ENCODE data around the gene SLC25A47.

SLC25A47 gene

DNA sequence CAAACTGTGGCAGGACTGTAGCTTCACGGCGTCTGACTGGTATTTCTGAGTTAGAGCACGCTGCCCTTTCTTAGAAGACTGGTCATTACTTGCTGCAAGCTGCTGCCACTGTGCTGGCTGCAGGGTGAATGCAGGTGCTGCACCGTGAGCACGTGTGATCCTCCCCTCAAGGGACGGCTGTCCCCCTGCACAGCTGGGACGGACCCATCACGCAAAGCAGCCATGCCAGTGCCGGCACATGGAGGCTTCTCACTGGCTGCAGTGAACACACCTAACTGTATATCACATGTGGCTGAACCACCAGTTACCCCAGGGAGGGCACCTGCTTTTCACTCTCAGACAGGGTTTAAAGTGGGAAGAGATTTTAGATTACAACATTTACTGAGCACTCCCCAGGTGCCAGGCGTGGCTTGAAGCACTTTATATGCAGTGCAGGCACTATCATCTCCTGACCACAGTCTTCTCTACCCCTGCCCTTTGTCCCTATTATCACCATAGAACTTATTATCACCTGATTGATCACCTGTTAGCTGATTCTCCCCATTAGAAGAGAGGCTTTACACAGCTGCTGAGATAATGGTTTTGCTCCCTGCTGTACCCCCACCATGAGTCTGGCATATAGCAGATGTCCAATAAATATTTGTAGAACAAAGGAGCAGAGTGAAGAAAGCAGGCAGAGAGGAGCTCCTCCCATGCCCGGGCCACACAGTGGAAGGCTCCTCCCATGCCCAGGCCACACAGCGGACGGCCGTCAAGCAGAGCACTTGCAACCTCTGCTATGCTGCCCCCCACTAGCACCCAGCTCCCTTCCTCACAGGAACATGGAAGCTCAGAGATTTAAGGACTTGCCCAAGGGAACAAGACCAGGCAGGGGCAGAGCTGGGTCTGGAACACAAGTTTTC, 25.9 kb downstream of the SLC25A47 start:
- Histone ChIP-seq H3K4me2 (ENCODE audit: insufficient read depth, low read length) (no peak overlapping the region), H3K9ac (ENCODE audit: low read depth, low read length) (no peak overlapping the region), H3K27ac (ENCODE audit: low read length) (no peak overlapping the region), H3K79me2 (ENCODE audit: insufficient read depth, low read length) (no peaks in the 10 kb centered on the region), H4K20me1 (ENCODE audit: insufficient read depth, low read length) (no peaks in the 10 kb centered on the region), H3K9me3 (ENCODE audit: insufficient read depth, low read length, severe bottlenecking) (no peaks in the 10 kb centered on the region), H3K4me1 (ENCODE audit: insufficient read depth, low read length) (no peaks in the 10 kb centered on the region), H3K27me3 (ENCODE audit: insufficient read depth, low read length, poor library complexity) (no peaks in the 10 kb centered on the region), H3K36me3 (ENCODE audit: insufficient read depth, low read length) (peaks cover 71% of the 10 kb centered on the region), H3K4me3 (ENCODE audit: low read depth in 1 of 2, low read length in 2 of 2) (no peak overlapping the region), H2AFZ (ENCODE audit: low read depth, low read length) (no peak overlapping the region)
- ATAC-seq (ENCODE audit: insufficient read depth, low read depth) (no peak), DNase-seq (no peak)
- no peak for TF ChIP-seq EZH2 (IDR thresholded peaks at IDR 0.05; ENCODE audit: borderline replicate concordance, low read depth, low read length, severe bottlenecking)
- TF ChIP-seq, protein P1, sequence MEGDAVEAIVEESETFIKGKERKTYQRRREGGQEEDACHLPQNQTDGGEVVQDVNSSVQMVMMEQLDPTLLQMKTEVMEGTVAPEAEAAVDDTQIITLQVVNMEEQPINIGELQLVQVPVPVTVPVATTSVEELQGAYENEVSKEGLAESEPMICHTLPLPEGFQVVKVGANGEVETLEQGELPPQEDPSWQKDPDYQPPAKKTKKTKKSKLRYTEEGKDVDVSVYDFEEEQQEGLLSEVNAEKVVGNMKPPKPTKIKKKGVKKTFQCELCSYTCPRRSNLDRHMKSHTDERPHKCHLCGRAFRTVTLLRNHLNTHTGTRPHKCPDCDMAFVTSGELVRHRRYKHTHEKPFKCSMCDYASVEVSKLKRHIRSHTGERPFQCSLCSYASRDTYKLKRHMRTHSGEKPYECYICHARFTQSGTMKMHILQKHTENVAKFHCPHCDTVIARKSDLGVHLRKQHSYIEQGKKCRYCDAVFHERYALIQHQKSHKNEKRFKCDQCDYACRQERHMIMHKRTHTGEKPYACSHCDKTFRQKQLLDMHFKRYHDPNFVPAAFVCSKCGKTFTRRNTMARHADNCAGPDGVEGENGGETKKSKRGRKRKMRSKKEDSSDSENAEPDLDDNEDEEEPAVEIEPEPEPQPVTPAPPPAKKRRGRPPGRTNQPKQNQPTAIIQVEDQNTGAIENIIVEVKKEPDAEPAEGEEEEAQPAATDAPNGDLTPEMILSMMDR (IDR thresholded peaks at IDR 0.05; ENCODE audit: borderline replicate concordance, extremely low read depth, low read length, poor library complexity, severe bottlenecking), result no peak

GRCh38 chr14:100350276-100350926, 27.3 kb downstream of the SLC25A47 start:
- DNase-seq (no peak), ATAC-seq (ENCODE audit: insufficient read depth, low read depth) (no peak)
- TF ChIP-seq EZH2 (IDR thresholded peaks at IDR 0.05; ENCODE audit: borderline replicate concordance, low read depth, low read length, severe bottlenecking), result no peak
- TF ChIP-seq, protein P1 (IDR thresholded peaks at IDR 0.05; ENCODE audit: borderline replicate concordance, extremely low read depth, low read length, poor library complexity, severe bottlenecking), result no peak
- no peaks in the 10 kb centered on the region for H3K4me1 ChIP-seq (ENCODE audit: insufficient read depth, low read length)
- no peak overlapping the region for H2AFZ ChIP-seq (ENCODE audit: low read depth, low read length)
- H4K20me1 ChIP-seq (ENCODE audit: insufficient read depth, low read length), result no peaks in the 10 kb centered on the region
- H3K27me3 ChIP-seq (ENCODE audit: insufficient read depth, low read length, poor library complexity), result no peaks in the 10 kb centered on the region
- H3K79me2 ChIP-seq (ENCODE audit: insufficient read depth, low read length), result no peaks in the 10 kb centered on the region
- no peak overlapping the region for H3K27ac ChIP-seq (ENCODE audit: low read length)
- H3K4me2 ChIP-seq (ENCODE audit: insufficient read depth, low read length), result no peak overlapping the region
- H3K36me3 ChIP-seq (ENCODE audit: insufficient read depth, low read length), result peaks cover 80% of the 10 kb centered on the region
- H3K9ac ChIP-seq (ENCODE audit: low read depth, low read length), result no peak overlapping the region
- no peak overlapping the region for H3K4me3 ChIP-seq (ENCODE audit: low read depth in 1 of 2, low read length in 2 of 2)
- H3K9me3 ChIP-seq (ENCODE audit: insufficient read depth, low read length, severe bottlenecking), result no peaks in the 10 kb centered on the region

DNA sequence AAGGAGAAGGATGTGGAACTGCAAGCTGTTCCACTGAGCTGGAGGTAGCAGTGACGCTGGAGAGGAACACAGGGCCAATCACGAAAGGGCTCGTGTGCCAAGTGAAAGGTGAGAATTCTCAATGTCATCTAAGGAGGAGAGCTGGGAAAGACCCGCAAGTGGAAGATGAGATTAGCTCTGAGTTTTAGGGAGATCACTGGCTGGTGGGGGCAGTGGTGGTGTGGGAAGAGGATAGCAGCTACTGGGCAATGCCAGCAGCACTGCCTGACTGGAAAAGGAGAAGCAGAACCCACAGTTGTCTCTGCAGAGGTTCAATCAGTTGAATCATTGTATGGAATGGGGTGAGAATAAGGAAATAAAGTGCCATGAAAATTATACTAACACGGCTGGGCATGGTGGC, 27.8 kb downstream of the SLC25A47 start:
- H3K36me3 ChIP-seq (ENCODE audit: insufficient read depth, low read length), result peaks cover 76% of the 10 kb centered on the region
- no peaks in the 10 kb centered on the region for H3K27me3 ChIP-seq (ENCODE audit: insufficient read depth, low read length, poor library complexity)
- TF ChIP-seq, protein P1 (IDR thresholded peaks at IDR 0.05; ENCODE audit: borderline replicate concordance, extremely low read depth, low read length, poor library complexity, severe bottlenecking), result no peak
- TF ChIP-seq EZH2 (IDR thresholded peaks at IDR 0.05; ENCODE audit: borderline replicate concordance, low read depth, low read length, severe bottlenecking), result no peak
- no peak overlapping the region for H3K4me2 ChIP-seq (ENCODE audit: insufficient read depth, low read length)
- no peak overlapping the region for H3K4me3 ChIP-seq (ENCODE audit: low read depth in 1 of 2, low read length in 2 of 2)
- DNase-seq, result no peak
- no peaks in the 10 kb centered on the region for H3K79me2 ChIP-seq (ENCODE audit: insufficient read depth, low read length)
- no peak overlapping the region for H3K27ac ChIP-seq (ENCODE audit: low read length)
- no peaks in the 10 kb centered on the region for H4K20me1 ChIP-seq (ENCODE audit: insufficient read depth, low read length)
- no peak overlapping the region for H3K9ac ChIP-seq (ENCODE audit: low read depth, low read length)
- no peaks in the 10 kb centered on the region for H3K9me3 ChIP-seq (ENCODE audit: insufficient read depth, low read length, severe bottlenecking)
- H2AFZ ChIP-seq (ENCODE audit: low read depth, low read length), result no peak overlapping the region
- no peaks in the 10 kb centered on the region for H3K4me1 ChIP-seq (ENCODE audit: insufficient read depth, low read length)
- ATAC-seq (ENCODE audit: insufficient read depth, low read depth), result no peak
